LNCAP (cell line): ENCODE measurements around the gene GCNT1.
A peak's percentile ranks its signal among the peaks of the same experiment; 100 is the strongest.

Source experiments
- CTCF ChIP-seq: fragments of 450-650 bp; IDR thresholded peaks from 2 replicates; pipeline ENCODE4 v1.5.1; 2017; ENCODE audit warnings: mild to moderate bottlenecking

Gene GCNT1

GRCh38 chr9:76451234-76451633 is 7.7 kb upstream of the GCNT1 start:
- no peak for TF ChIP-seq CTCF

GRCh38 chr9:76452839-76453238 is 6.1 kb upstream of the GCNT1 start:
- TF ChIP-seq CTCF = no peak

- no peak for TF ChIP-seq CTCF
Measured at GRCh38 chr9:76453785-76454184, 5.2 kb upstream of the GCNT1 start.

- no peak for TF ChIP-seq CTCF
Measured at GRCh38 chr9:76454311-76454710, 4.7 kb upstream of the GCNT1 start.

- TF ChIP-seq CTCF = no peak
Measured at GRCh38 chr9:76456202-76456926, 2.6 kb upstream of the GCNT1 start.

- peak; percentile 51 for TF ChIP-seq CTCF
Measured at GRCh38 chr9:76459694-76460635, 983 bp downstream of the GCNT1 start.

GRCh38 chr9:76462126-76462525 is 3.1 kb downstream of the GCNT1 start:
- no peak for TF ChIP-seq CTCF
